Right lung (tissue), 5 donors: Measurements from ENCODE around the gene GMDS. TPM values are rescaled to one million over a fixed set of nuclear protein-coding genes. Genes with fewer than 3 reads are reported as not detected.
A peak's percentile ranks its signal among the peaks of the same experiment; 100 is the strongest.

ENCODE experiments used
- DNase-seq, 2 donors: peaks; one replicate each; pipeline ENCODE4 v3.0.0-alpha.2; 2013
- polyA plus RNA-seq, 5 donors: library from polyadenylated mRNA; unstranded; fragments of 120-200 nt; gene quantifications; one replicate each; pipeline versions ENCODE4 v1.2.1 to v1.2.3, GENCODE V29; 2013; ENCODE audit warnings: inconsistent platforms in 1 of 5, low replicate concordance in 1 of 5; ENCODE audit not compliant: insufficient read length in 5 of 5, insufficient read depth in 1 of 5

The GMDS gene
- polyA plus RNA-seq, 5 donors: 16.7 to 26.7 (median 20.5) TPM

GRCh38 chr6:1616701-1617463 lies 628.5 kb downstream of the GMDS start:
- DNase-seq: no peak

- no peak for DNase-seq
These were observed 629.5 kb downstream of the GMDS start for GRCh38 chr6:1615853-1616420.

GRCh38 chr6:1615151-1615852 lies 630.1 kb downstream of the GMDS start:
- DNase-seq: no peak

DNA sequence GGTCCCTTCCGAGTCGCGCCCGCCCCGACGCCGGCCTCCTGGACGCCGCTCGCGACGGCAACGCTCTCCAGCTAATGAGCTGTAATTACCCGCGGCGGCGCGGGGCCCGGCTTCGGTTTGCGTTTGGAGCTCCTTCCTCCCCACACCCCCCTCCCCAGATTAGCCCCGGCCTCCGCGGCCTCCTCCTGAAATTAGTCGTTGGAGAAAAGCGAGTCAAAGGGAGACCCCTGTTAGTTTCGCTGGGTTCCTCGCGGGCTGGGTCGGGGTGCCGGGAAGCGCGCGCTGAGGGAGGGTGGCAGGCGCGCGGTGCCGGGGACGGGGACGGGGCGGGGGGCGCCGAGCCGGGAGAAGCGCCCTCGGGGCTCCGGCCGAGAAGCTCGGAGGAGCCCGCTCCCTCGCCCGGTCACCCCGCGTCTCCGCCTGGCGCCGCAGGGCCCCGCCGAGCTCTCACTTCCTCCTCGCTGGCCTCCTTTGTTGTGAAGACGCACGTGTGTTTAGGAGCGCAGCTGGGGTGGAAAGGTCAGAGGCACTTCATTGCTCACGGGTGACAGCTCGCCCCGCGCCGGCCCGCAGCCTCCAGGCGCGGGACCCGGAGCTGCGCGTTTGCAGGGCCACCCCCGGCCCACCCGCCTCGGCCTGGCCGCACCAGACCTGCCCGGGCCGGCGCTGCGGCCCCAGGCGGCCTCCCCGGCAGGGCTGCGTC lies 630.8 kb downstream of the GMDS start:
- DNase-seq: peak in 1 of 2 donors; percentile 20

GRCh38 chr6:1613688-1614447 lies 631.5 kb downstream of the GMDS start:
- DNase-seq: no peak

DNA sequence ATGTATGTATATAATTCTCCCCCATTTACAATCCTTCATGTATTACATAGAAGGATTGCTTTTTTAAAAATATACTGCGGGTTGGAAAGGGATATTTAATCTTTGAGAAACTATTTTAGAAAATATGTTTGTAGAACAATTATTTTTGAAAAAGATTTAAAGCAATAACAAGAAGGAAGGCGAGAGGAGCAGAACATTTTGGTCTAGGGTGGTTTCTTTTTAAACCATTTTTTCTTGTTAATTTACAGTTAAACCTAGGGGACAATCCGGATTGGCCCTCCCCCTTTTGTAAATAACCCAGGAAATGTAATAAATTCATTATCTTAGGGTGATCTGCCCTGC lies 632.1 kb downstream of the GMDS start:
- DNase-seq: no peak

- peak in 1 of 2 donors; percentile 37 for DNase-seq
These were observed 632.5 kb downstream of the GMDS start for GRCh38 chr6:1612974-1613306.

DNA sequence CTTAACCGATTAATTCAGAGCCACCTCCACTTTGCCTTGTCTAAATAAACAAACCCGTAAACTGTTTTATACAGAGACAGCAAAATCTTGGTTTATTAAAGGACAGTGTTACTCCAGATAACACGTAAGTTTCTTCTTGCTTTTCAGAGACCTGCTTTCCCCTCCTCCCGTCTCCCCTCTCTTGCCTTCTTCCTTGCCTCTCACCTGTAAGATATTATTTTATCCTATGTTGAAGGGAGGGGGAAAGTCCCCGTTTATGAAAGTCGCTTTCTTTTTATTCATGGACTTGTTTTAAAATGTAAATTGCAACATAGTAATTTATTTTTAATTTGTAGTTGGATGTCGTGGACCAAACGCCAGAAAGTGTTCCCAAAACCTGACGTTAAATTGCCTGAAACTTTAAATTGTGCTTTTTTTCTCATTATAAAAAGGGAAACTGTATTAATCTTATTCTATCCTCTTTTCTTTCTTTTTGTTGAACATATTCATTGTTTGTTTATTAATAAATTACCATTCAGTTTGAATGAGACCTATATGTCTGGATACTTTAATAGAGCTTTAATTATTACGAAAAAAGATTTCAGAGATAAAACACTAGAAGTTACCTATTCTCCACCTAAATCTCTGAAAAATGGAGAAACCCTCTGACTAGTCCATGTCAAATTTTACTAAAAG lies 633.0 kb downstream of the GMDS start:
- peak in 1 of 2 donors; percentile 37 for DNase-seq

DNA sequence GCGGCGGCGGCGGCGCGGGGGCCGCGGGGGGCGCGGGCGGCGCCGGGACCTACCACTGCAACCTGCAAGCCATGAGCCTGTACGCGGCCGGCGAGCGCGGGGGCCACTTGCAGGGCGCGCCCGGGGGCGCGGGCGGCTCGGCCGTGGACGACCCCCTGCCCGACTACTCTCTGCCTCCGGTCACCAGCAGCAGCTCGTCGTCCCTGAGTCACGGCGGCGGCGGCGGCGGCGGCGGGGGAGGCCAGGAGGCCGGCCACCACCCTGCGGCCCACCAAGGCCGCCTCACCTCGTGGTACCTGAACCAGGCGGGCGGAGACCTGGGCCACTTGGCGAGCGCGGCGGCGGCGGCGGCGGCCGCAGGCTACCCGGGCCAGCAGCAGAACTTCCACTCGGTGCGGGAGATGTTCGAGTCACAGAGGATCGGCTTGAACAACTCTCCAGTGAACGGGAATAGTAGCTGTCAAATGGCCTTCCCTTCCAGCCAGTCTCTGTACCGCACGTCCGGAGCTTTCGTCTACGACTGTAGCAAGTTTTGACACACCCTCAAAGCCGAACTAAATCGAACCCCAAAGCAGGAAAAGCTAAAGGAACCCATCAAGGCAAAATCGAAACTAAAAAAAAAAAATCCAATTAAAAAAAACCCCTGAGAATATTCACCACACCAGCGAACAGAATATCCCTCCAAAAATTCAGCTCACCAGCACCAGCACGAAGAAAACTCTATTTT lies 633.7 kb downstream of the GMDS start:
- peak in 1 of 2 donors; percentile 33 for DNase-seq

DNA sequence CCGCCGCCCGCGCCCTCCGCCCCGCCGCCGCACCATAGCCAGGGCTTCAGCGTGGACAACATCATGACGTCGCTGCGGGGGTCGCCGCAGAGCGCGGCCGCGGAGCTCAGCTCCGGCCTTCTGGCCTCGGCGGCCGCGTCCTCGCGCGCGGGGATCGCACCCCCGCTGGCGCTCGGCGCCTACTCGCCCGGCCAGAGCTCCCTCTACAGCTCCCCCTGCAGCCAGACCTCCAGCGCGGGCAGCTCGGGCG lies 634.2 kb downstream of the GMDS start:
- DNase-seq: no peak

GRCh38 chr6:1610497-1611321 lies 634.7 kb downstream of the GMDS start:
- no peak for DNase-seq

DNA sequence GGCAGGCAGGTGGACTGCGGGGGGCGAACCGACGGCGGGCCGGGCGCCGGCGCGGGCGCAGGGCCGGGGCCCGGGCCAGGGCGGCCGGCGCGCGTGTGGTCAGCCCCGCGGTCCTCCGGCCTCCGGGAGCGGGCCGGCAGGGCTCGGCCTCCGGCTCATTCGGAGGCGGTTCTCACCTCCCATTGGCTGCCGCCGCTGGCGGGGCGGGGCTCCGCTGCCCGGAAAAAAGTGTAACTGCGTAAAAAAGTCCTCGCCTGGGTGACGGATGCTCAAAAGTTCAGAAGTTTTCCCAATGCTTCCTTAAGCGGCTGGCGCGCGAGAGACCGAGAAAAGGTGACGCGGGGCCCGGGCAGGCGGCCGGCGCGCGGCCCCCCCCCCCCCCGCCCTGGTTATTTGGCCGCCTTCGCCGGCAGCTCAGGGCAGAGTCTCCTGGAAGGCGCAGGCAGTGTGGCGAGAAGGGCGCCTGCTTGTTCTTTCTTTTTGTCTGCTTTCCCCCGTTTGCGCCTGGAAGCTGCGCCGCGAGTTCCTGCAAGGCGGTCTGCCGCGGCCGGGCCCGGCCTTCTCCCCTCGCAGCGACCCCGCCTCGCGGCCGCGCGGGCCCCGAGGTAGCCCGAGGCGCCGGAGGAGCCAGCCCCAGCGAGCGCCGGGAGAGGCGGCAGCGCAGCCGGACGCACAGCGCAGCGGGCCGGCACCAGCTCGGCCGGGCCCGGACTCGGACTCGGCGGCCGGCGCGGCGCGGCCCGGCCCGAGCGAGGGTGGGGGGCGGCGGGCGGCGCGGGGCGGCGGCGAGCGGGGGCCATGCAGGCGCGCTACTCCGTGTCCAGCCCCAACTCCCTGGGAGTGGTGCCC lies 635.5 kb downstream of the GMDS start, which contains the start of gene FOXC1:
FOXC1 (plus strand) TSS at position 268 of the 849 bp plus-strand sequence; CDS start at position 799, 531 bp downstream.
- DNase-seq: peak in 1 of 2 donors; percentile 68

GRCh38 chr6:1609041-1609647 lies 636.3 kb downstream of the GMDS start:
- DNase-seq: no peak

- no peak for DNase-seq
These were observed 637.0 kb downstream of the GMDS start for GRCh38 chr6:1608222-1609040.

GRCh38 chr6:1607516-1608221 lies 637.7 kb downstream of the GMDS start:
- no peak for DNase-seq

GRCh38 chr6:1606780-1607515 lies 638.5 kb downstream of the GMDS start:
- peak in 1 of 2 donors; percentile 15 for DNase-seq
